NAMALWA (cell line): ENCODE data around the gene SLC14A1.

ENCODE experiments used
- DNase-seq: peaks from one replicate; pipeline ENCODE4 v3.0.0-alpha.2; 2015; ENCODE audit warnings: low spot score

SLC14A1 gene

DNA sequence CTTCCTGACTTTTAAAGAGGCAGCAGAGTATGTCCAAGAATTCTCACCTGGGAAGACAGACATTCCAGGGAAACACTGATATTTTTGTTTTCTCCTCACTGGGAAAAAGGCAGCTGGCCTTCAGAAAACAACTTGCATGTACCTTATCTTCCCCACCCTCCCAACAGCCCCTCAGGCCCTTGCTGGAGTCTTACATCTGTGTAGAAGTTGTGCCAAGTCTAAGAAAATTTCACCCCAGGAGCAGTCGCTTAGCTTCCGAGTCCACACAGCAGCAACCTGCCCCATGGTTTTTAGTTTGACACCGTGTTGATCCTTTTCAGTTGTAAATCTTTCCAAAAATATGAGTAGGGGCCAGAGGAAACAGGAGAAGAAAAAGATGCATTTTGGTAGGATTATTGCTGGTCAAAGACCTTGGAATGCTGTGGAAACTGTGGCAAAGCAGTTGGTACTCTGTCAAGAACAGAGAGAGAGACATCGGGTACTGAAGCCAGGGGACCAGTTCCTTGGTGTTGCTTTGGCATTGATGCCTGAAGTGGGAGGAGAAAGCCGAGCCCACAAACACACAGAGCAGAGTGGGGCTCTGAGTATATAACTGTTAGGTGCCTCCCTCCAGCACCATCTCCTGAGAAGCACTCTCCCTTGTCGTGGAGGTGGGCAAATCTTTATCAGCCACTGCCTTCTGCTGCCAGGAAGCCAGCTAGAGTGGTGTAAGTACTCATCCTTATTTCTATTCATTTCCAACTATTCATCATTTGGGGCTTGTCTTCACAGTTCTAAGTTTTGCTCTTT lies at the start of gene SLC14A1:
SLC14A1 (plus strand) TSS at position 615 of the 789 bp plus-strand sequence. CDS start 6,140 bp downstream, outside the sequence.
- no peak for DNase-seq

DNA sequence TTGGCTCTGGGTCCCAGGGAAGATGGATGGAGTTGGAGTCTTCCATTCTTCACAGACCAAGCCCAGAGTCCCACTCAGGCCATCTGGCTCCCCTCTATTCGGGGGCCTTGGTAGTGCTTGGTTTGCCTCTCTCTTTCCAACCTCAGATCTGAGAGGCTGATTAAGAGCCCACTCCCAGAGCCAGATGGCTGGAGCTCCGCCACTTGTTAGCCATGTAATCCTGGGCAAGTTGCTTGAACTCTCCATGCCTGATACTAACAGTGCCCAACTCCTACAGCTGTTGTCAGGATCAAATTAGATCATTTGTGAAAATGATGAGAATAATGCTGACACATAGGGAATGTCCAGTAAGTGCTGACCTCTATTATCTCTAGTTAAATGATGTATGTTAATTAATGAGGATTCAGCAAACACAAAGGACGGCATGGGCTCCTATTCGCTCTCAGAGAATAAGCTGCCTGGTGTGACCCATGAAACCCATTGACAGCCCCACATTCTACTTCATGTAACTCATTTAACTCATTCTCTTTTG lies 46.6 kb upstream of the SLC14A1 start:
- DNase-seq = no peak

- DNase-seq = no peak
Observed at GRCh38 chr18:45678441-45678840, 45.5 kb upstream of the SLC14A1 start.

GRCh38 chr18:45678850-45679249 lies 45.1 kb upstream of the SLC14A1 start:
- no peak for DNase-seq

DNA sequence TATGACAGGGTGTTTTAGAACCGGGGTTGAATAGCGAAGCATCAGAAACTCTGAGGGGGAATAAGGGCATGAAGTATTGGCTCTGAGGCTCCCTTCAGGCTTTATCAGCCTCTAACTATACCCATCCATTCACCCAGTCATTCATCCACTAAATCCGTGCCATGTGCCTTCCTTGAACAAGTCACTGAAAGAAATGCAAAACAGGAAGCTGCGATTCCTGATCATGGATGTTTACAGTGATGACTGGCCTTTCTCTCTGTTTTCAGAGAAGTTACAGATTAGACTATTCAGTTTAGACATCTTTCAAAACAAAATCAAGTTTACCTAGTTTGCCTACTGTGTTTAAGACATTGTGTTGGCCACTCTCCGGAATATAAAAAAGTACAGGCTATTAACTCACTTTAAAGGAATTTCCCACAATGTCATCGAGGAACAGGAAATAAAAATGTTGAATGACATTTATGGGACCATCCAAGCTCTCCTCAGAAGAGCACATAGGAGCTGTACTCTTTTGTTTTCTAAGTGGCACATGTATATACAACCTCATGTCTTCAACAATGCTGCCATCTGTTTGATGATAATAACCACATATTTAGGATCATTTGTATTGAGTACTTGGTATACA lies 43.8 kb upstream of the SLC14A1 start:
- DNase-seq = no peak

GRCh38 chr18:45682181-45682580 lies 41.8 kb upstream of the SLC14A1 start:
- no peak for DNase-seq

GRCh38 chr18:45684341-45685115 lies 39.5 kb upstream of the SLC14A1 start:
- no peak for DNase-seq

DNA sequence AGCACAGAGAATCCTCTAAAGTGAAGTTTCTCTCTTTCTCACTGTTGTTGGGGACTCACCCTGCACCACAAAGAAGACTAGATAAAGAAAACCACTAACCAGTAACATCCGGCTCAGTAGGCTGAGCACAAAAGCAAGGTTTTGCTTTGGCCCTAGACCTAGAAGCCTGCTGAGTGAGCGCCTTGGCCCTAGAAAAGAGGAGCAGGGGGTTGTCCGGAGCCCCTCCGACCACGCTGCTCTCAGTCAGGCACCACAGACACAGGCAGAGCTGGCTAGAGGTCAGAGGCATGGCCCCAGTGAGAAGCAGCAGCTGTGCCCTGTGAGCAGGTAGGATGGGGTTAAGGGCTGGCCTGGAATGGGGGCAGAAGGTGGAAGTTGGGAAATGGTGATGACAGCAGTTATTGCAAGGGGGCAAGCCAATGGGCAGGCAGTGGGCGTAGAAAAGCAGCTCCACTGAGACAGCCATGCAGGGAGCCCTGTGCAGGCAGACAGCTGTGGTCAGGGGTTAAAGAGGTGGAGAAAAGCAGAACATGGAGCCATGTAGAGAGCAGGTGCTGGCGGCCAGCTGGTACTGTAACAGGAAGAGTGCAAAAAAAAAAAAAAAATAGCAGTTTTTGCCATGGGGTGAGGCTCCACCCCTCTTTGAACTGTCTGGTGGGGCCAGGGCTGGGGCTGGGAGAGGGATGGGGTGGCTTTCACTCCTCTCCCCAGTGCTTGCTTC lies 36.9 kb upstream of the SLC14A1 start:
- DNase-seq = peak; percentile 84

- DNase-seq = peak; percentile 73
Observed at GRCh38 chr18:45687621-45688020, 36.4 kb upstream of the SLC14A1 start.

- DNase-seq = peak; percentile 26
Observed at GRCh38 chr18:45688113-45688512, 35.9 kb upstream of the SLC14A1 start.

GRCh38 chr18:45688833-45689232 lies 35.1 kb upstream of the SLC14A1 start:
- peak; percentile 32 for DNase-seq

DNA sequence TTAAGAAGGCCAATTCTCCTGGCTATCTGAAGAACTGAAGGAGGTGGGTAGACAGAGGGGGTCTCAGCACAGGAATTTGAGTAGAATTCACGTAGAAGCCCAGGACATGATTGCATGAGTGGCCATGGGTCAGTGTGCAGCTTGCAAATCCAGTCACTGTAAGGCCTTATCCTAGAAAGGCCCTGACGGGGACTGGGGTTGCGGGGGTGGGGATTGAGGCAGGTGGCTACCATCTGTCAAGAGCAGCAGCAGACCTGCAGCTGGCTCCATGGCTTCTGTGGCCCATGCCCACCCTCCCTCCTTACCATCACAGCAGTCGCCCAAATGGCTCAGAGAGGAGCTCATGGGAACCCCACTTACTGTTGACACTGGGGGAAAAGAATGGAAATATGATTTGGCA lies 34.6 kb upstream of the SLC14A1 start:
- no peak for DNase-seq

DNA sequence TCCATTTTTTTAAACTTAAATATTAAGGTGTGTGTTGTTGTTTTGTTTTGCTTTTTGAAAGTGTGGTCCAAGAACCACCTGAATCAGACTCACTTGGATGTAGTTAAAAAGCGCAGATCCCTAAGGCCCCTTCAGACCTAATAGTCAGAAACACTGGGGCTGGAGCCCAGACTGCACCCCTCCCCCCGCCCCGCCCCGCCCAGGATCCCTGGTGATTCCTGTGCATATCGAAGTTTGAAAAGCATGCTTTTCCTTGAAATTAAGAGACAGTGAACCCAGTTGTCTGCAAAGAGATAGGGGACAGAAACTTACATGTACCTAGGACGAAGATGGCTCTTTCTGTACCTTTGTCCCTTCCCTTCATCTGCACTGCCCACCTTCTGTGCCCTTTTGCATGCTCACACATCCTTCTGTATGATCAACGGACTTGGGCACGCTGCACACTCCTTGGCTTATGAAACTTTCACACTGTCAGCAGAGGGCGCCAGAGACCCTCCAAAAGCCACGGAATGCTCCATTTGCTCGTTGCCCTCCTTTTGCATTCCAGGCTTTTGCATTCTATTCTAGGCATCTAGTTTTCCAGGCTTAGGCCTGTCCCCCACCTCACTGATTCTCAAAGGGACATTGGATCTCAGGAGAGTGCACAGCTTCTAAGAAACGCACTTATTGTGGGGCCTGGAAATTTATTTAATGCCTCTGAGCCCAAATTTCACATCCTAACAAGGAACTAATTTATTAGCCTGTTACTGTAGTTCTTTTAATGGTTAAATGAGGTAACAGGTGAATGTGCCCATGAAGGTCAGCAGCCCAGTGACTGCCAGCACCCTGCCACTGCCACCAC lies 32.8 kb upstream of the SLC14A1 start:
- DNase-seq = peak; percentile 79

- DNase-seq = no peak
Observed at GRCh38 chr18:45691816-45692179, 32.2 kb upstream of the SLC14A1 start.

- DNase-seq = no peak
Observed at GRCh38 chr18:45702708-45703265, 21.2 kb upstream of the SLC14A1 start.

GRCh38 chr18:45708831-45709230 lies 15.2 kb upstream of the SLC14A1 start:
- no peak for DNase-seq

GRCh38 chr18:45712061-45712460 lies 11.9 kb upstream of the SLC14A1 start:
- DNase-seq = no peak

DNA sequence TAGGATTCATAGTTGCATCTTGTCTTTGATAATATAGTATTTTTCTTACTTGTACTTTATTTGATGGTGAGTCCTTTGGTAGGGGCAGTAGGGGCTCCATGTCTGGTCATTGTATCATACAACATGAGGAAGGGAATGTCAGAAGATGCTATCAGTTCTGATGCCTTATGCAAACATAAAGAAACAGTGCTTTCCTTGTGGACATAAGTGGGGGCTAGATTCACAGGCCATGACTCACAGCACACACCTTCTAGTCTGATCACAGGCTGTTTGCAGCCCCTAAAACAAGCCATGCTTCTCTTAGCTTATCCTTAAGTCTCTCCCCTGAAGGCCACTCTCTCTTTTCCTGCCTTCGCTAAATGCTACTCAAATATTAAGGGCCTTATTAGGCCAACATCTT lies 10.7 kb upstream of the SLC14A1 start:
- no peak for DNase-seq

DNA sequence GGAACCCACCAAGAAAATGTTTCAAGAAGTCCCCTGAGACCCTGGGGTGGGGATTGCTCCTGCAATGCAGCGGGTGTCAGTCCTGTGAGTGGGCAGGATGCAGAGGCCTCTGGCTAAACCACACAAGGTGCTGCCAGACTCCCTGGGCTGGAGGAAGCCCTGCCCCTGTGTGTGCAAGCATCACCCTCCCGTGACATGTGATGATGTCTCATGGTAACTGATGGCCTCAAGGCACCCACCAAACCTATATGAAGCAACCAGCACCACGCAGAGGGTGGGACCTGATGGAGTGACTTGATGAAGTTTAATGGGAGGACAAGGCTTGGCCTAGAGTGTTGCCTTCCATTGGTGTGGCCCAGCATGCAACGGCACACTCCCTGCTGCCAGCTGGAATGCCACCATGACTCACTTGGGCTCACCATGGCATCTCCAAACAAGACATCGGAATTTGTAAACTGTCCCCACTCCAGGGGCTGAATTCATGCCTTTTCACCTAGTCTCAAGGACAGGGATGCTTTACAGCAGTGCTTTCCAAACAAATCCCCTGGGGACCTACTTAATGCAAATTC lies 8.7 kb upstream of the SLC14A1 start:
- no peak for DNase-seq

GRCh38 chr18:45719106-45719505 lies 4.9 kb upstream of the SLC14A1 start:
- DNase-seq = no peak
